Measurements from ENCODE around the gene SART1. TPM values are rescaled to one million over a fixed set of nuclear protein-coding genes. Genes with fewer than 3 reads are reported as not detected.

The SART1 gene
- total and polyA plus RNA-seq, 10 of the 15 experiments (the other 5 are each of a cell fraction or from before 2014, with no cell fraction given), result 6.2 to 60.5 (median 37.4) TPM

DNA sequence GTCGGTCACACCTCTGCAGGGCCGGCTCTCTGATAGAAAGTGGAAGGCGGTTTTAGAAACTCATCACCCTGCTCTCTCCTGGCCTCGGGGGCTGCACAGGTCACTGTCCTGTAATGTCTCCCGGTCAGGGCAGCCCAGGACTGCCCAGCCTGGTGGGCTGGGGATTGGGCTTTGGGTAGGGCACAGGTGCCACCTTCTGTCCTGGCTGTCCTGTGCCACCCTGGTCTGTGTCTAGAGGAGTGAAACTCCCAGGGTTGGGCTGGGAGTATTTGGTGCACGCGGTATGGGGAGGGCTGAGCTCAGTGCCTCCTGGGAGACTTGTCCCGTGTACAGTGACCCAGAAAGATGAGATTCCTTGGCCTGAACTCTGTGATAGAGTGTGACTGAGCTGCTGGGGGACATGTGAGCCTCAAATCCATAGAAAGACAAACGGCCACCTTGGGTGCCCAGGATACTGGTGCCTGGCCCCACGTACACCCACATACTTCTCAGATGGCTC, 17.8 kb downstream of the SART1 start:
- no peak for FAIRE-seq
- no peaks in the 10 kb centered on the region for H3K4me1 ChIP-seq (ENCODE audit: control insufficient read depth, insufficient read depth, low read length)
- H3K36me3 ChIP-seq (ENCODE audit: control insufficient read depth in 2 of 2, insufficient read depth in 2 of 2, low read length in 1 of 2), result peaks cover 2 to 20% of the 10 kb centered on the region in 2 experiments; a peak in 3 of 4 replicates
- TF ChIP-seq, protein P1, sequence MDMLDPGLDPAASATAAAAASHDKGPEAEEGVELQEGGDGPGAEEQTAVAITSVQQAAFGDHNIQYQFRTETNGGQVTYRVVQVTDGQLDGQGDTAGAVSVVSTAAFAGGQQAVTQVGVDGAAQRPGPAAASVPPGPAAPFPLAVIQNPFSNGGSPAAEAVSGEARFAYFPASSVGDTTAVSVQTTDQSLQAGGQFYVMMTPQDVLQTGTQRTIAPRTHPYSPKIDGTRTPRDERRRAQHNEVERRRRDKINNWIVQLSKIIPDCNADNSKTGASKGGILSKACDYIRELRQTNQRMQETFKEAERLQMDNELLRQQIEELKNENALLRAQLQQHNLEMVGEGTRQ (IDR thresholded peaks at IDR 0.05; ENCODE audit: borderline replicate concordance, low read depth, low read length), result no peak
- peak; percentile 62 for TF ChIP-seq POLR2A (IDR thresholded peaks at IDR 0.05; ENCODE audit: low read depth, low read length)
- no peak for TF ChIP-seq SP1 (IDR thresholded peaks at IDR 0.05; ENCODE audit: low read depth, low read length)
- no peak overlapping the region for H3K9ac ChIP-seq (ENCODE audit: control insufficient read depth, insufficient read depth, low read length)
- no peak overlapping the region for H3K27ac ChIP-seq (ENCODE audit: control insufficient read depth, insufficient read depth)
- CTCF ChIA-PET, result interaction anchor here (1.7 kb wide), 1 partner anchor 95 kb away, joined by 4 read pairs; no protein-coding TSS in a partner anchor
- H3K9me3 ChIP-seq (replicated peaks; ENCODE audit: control insufficient read depth, insufficient read depth, low read length), result no peaks in the 10 kb centered on the region
- H3K27me3 ChIP-seq (replicated peaks in 1 of 2; ENCODE audit: control insufficient read depth in 2 of 2, insufficient read depth in 2 of 2, low read length in 1 of 2), result no peaks in the 10 kb centered on the region
- H4K20me1 ChIP-seq (ENCODE audit: control insufficient read depth, insufficient read depth), result no peaks in the 10 kb centered on the region
- in situ Hi-C loops (cut with MboI) (no loop called here), intact Hi-C loops (cut with micrococcal nuclease; ENCODE audit: unreplicated experiment) (no loop called here)
- 85% methylated on average over 10 of the region's 10 CpGs for WGBS (ENCODE audit: insufficient coverage, insufficient replicate concordance, low lambda C conversion rate, missing lambda C conversion rate)
- H3K79me2 ChIP-seq (ENCODE audit: control insufficient read depth, insufficient read depth, low read length), result no peaks in the 10 kb centered on the region
- H3K4me3 ChIP-seq, result no peak overlapping the region
- SMC1A ChIA-PET (ENCODE audit: uncharacterized antibody, unreplicated experiment), result no interaction called here
- no TSS peak for BruUV-seq (replicated peaks)
- RAD21 ChIA-PET (ENCODE audit: unreplicated experiment), result no interaction called here
- DNase-seq (ENCODE audit: low read depth, low spot score), result no peak
- ATAC-seq, result no peak; the same call in 1 of the 3 replicates
- H2AFZ ChIP-seq (ENCODE audit: control insufficient read depth, low read depth, low read length), result no peak overlapping the region
- POLR2A ChIA-PET, result interaction anchor here (0.5 to 0.6 kb wide), 2 partner anchors 19 to 142 kb away, joined by 4 to 5 read pairs; no protein-coding TSS in a partner anchor
- H3K4me2 ChIP-seq (ENCODE audit: control insufficient read depth, insufficient read depth), result no peak overlapping the region

DNA sequence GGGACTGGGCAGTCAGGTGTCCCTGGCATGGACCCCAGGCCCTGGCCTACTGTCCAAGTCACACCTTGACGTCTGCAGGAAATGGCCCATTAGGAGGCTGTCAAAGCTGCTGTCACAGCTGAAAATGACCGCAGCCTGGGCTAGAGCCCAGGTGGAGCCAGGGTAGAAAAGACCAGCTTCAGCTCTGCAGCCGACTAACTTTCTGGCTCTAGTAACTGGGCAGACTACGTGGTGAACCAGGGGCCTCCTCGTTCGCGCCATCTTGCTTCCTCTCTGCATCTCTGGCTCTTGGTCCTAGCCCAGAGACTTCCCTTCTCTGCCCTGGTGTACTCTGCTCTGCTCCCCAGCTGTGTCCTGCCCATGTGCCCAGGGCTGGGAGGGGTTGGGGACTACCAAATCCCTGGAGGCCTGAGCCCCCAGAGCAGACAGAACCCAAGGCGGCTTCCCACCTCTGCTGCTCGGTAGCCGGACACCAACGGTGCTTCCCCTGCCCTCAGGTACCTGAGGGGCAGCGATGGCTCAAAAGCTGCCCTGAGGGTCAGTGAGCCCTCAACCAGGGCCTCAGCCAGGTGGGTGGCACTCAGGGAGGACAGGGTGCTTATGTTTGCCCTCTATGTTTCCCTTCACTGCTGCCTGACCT, 19.7 kb downstream of the SART1 start:
- ChIA-PET CTCF (interaction anchor here (0.9 to 1.1 kb wide), 2 partner anchors 154 to 202 kb away, joined by 3 read pairs; no protein-coding TSS in a partner anchor), POLR2A (interaction anchor here (0.5 kb wide), 1 partner anchor 51 kb away, joined by 3 read pairs; no protein-coding TSS in a partner anchor), SMC1A (ENCODE audit: uncharacterized antibody, unreplicated experiment) (no interaction called here), RAD21 (ENCODE audit: unreplicated experiment) (no interaction called here)
- H3K27me3 ChIP-seq (replicated peaks in 1 of 2; ENCODE audit: control insufficient read depth in 2 of 2, insufficient read depth in 2 of 2, low read length in 1 of 2), result no peaks in the 10 kb centered on the region
- intact Hi-C loops (cut with micrococcal nuclease; ENCODE audit: unreplicated experiment), result no loop called here
- 73% methylated on average over 12 of the region's 12 CpGs for WGBS (ENCODE audit: insufficient coverage, insufficient replicate concordance, low lambda C conversion rate, missing lambda C conversion rate)
- no peaks in the 10 kb centered on the region for H3K4me1 ChIP-seq (ENCODE audit: control insufficient read depth, insufficient read depth, low read length)
- H3K79me2 ChIP-seq (ENCODE audit: control insufficient read depth, insufficient read depth, low read length), result no peaks in the 10 kb centered on the region
- no TSS peak for BruUV-seq (replicated peaks)
- FAIRE-seq (no peak), DNase-seq (ENCODE audit: low read depth, low spot score) (no peak), ATAC-seq (no peak; the same call in 2 of the 3 replicates)
- H3K27ac ChIP-seq (ENCODE audit: control insufficient read depth, insufficient read depth), result no peak overlapping the region
- in situ Hi-C loops (cut with MboI), result no loop called here
- no peak overlapping the region for H3K4me2 ChIP-seq (ENCODE audit: control insufficient read depth, insufficient read depth)
- TF ChIP-seq CHD4 (IDR thresholded peaks at IDR 0.05) (no peak), POLR2A (IDR thresholded peaks at IDR 0.05; ENCODE audit: low read depth, low read length) (0 out of 2 replicates have a peak, but pooled peaks have one; percentile 28)
- H2AFZ ChIP-seq (ENCODE audit: control insufficient read depth, low read depth, low read length), result no peak overlapping the region
- peaks cover 2 to 20% of the 10 kb centered on the region in 2 experiments; a peak in 3 of 4 replicates for H3K36me3 ChIP-seq (ENCODE audit: control insufficient read depth in 2 of 2, insufficient read depth in 2 of 2, low read length in 1 of 2)
- no peak overlapping the region for H3K9ac ChIP-seq (ENCODE audit: control insufficient read depth, insufficient read depth, low read length)
- H3K4me3 ChIP-seq, result no peak overlapping the region
- H3K9me3 ChIP-seq (replicated peaks; ENCODE audit: control insufficient read depth, insufficient read depth, low read length), result no peaks in the 10 kb centered on the region
- no peaks in the 10 kb centered on the region for H4K20me1 ChIP-seq (ENCODE audit: control insufficient read depth, insufficient read depth)

Data from GM12878 (cell line).